GM19025 (cell line): Measurements from ENCODE around the gene RANBP17.

Experiments used
- ATAC-seq: cut with Tn5 transposase; IDR thresholded peaks from one replicate; pipeline ENCODE4 v1.9.1; 2021; ENCODE audit warnings: mild to moderate bottlenecking, low read depth, moderate library complexity; ENCODE audit not compliant: unreplicated experiment

Gene RANBP17

DNA sequence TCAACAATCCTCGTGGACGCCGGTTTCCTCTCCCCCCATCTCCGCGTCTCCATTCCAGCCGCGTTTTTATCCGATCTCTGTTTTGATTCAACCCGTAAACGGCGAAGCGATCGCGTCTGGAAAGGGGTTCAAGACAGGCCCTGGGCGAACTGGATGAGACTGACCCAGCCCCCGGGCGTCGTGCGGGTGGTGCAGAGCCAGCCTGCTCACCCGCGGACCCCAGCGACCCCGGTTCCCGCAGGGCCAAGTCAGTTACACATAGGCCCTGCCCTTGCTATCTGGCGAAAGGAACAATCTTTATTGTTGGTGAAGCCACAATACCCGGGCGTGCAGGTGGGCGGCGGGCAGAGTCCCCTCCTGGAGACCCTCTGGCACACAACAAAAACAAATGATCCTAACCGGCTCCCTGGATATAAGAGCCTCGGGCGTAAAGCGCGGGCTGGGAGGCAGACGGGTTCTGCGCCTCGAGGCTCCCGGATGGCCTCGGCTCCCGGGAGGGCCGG is 449.1 kb downstream of the RANBP17 start:
- ATAC-seq = no peak

DNA sequence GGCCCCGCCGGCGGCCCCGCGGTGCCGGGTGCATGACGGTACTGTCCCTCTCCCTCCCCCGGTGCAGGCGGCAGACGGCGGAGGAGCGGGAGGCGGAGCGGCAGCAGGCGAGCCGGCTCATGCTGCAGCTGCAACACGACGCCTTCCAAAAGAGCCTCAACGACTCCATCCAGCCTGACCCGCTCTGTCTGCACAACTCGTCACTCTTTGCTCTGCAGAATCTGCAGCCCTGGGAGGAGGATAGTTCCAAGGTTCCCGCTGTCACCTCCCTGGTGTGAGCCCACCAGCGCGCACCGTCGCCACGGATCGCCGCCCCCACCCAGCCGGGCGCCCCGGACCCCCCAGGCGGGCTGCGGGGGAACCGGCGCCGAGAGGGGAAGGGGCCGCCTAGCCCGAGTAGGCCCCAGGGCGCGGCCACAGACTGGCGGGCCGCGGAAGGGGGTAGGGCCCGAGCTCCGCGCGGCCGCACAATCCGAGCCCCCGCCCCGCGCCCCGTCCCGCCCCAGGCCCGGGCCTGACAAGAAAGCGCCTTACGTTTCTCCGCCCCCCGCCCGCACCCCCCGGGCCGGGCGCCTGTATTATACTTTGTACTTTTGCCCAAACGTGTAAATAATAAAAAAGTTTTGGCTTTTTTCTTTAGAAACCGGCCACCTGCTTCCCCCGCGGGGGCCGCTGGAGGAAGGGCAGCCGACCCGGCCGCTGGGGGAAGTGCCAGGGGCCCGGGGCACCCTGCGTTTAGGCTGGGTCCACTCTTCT is 449.7 kb downstream of the RANBP17 start:
- no peak for ATAC-seq

DNA sequence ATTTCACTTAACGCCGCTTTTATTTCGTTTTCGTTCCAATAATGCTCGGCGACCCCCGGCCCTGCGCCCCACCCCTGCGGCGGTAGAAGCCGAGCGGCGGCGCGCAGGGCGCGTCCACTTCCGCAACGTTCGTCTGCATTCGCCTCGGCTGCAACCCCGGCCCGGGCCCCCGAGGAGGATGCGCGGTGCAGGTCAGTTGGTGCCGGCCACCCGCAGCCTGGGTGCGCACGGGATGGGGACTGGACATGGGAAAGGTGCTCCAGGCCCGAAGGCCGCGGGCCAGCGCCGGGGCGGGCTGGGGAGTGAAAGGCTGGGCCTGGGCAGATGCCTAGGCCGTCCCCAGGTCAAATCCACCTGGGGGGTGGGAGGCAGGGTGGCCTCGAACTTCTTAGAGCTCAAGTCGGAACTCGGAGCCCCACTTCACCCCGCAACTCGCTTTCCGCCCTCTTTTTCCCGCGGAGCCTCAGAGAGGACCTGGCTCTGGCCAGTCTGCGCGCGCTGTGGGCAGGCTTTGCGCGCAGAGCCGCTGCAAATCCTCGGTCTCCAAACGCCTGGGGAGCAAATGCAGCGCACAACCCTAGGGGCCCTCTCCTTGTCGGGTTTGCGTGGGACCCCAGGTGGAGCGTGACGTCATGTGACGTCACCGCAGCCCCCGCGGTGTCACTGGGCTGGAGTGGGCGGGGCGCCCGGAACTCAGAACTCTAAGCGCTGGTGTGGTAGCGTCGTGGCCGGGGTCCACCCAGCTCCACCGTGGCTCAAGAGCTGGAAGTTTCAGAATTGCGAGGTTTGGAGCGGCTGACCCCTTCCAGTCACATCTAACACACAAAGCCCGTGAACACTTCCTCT is 450.5 kb downstream of the RANBP17 start:
- ATAC-seq = no peak

DNA sequence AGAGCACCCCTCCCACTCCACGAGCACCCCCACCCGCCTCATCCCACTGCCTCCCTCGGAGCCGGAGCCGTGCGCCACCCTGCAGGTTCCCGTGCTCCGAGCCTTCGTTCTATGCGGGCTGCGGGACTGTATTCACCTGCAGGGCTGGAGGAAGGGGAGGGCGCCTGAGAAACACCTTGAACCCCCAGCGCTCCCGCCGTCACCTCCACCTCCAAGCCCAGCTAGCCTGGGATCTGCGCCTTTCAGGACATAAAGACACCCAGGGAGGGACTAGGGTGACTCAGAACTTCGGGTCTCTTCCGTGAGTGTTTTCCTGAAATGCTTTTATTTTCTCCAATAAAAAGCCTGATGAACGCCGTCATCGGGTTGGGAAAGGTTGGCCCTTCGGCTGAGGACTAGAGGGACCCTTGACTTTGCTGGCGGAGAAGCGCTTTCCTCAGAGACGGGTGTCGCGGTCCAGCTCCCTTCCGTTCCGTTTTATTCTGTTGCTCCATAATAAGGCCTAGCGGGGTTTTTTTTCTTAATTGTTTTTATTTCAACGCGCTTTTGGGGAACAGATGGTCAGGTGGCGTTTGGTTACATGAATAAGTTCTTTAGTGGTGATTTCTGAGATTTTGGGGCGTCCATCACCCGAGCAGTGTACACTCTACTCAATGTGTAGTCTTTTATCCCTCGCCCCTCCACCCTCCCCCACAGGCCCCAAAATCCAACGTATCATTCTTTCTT is 451.8 kb downstream of the RANBP17 start:
- no peak for ATAC-seq

DNA sequence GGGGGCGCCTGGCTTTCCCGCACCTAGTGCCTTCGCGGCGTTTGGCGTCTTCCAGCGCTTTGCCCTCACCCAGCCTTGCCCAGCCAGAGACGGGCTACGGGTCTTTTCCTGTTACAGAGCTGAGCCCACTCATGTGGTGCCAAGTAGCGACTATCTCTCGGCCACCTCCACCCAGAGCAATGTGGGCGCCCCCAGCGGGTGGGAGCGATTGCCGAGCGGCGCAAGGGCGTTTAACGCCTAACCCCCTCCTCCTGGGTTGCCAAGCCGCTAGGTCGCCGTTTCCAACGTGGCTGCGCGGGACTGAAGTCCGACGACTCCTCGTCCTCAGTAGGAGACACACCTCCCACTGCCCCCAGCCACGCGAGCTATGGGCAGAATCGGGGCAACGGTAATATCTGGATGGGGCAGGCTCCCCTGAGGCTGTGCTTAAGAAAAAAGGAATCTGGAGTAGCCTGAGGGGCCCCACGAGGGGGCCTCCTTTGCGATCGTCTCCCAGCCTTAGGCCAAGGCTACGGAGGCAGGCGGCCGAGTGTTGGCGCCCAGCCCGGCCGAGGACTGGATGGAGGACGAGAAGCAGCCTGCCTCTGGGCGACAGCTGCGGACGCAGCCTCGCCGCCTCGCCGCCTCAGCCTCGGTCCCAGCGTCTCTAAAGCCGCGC is 453.0 kb downstream of the RANBP17 start:
- ATAC-seq = no peak

DNA sequence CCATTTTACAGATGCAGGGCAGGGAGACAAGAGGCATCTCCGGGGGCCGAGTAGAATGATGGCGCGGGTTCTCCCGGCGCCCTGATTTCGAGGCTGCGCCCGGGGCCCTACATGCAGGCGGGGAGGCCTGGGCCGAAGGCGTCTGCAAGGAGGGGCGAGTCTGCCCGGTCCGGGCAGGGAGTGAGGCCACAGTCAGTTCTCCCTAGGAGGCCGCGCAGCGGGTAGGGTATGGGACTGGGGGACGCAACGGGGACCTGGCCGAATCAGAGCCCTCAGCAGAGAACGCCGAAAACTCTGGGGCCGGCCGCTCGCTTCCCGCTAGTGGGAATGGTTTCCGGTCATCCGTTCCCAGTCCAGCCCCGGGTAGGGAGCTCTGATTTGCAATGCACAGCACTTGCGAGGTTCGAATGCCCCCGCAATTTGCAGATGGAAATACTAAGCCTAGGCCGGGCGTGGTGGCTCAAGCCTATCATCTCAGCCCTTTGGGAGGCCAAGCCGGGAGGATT is 453.6 kb downstream of the RANBP17 start:
- no peak for ATAC-seq

DNA sequence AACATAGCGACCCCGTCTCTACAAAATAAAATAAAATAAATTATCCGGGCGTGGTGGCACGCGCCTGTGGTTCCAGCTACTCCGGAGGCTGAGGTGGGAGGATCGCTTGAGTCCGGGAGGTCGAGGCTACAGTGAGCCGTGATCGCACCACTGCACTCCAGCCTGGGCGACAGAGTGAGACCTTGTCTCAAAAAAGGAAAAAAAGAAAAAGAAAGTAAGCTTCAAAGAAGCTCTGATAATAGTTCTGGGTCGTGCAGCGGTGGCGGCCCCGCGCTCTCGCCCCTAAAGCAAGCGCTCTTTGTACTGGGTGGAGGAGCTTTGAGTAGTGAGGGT is 454.1 kb downstream of the RANBP17 start:
- no peak for ATAC-seq

DNA sequence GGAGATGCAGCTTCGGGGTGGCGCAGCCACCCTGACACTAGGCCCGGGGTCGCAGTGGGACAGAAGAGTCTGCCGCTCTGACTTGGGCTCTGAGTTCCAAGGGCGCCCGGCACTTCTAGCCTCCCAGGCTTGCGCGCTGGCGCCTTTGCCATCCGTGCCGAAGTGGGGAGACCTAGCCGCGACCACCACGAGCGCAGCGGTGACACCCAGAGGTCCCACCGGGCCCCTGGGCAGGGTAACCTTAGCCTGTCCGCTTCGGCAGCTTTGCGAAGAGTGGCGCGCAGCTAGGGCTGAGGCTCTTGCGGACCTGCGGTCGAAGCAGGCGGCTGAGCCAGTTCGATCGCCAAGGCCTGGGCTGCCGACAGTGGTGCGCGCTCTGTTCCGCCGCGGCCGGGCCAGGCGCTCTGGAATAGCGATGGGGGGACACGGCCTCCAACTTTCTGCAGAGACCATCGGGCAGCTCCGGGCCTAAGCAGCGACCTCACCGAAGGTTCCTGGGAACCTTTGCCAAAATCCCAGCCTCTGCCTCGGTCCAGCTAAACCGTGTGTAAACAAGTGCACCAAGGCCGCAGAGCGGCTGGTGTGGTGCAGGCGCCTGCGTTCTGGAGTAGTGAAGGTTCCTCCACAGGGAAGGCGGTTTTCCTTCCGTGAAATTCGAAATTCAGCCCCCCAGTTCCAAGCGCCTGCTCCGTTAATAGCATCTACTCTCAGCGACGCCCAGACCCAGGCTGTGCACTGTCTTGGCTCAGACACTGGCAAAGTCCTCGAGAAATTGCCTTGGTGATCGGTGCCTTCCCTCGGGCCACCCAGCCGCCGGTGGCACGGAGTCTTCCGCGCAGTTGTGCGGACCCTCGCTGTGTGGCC is 454.7 kb downstream of the RANBP17 start:
- ATAC-seq = no peak

DNA sequence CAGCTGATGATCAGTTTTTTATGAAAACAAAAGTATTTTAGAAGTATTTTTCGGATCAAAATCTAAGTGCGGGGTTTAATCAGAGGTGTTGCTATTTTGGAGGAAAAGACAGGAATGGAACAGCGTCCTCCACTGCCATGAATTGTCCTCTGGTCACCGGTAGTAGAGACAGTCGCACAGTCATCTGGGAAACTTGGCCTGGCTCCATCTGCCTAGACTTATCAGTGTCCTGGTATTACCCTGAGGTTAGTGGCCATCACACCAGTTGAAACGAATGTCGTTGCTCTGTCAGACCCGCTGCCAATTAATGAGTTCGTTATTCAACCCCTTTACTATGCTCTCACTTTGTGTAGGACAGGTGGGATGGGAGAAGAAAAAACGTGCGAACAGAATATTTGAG is 455.4 kb downstream of the RANBP17 start:
- ATAC-seq = no peak

DNA sequence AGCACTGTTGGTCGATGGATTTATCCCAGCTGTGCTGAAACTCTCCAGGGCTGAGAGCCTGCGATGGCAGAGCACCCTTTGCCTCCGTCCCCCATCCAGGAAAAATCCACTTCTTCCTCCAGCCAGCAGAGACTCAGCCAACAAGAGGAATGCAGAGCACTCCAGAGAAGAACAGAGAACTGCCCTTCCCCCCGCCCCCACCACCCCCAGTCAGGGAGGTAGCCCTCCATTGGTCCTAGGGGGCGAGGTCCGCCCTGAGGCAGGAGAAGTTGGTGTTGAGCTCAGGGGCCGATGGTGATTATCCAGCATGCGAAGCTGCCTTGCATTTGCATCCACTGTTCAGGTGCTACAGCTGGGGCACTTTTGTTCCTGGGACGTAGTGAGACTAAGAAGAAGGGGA is 456.2 kb downstream of the RANBP17 start:
- no peak for ATAC-seq

DNA sequence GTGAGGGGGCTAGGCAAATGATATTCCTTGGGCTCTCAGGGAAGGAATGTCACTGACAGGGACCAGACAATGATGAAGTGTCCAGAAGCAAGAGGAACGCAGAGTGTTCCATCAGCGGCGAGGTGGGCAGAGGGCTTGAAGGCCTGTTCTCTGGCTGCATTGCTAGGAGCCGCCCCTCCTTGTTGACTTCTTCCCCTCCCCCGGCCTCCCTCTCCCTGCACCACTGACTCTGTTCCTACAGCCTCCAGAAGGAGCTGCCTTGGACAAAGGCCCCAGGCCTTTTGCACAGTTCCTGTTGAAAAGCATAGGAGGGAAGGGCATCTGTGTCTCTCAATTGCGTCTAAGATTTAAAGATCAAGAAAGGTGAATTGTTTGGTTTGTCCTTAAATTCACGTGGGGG is 459.6 kb downstream of the RANBP17 start:
- no peak for ATAC-seq

DNA sequence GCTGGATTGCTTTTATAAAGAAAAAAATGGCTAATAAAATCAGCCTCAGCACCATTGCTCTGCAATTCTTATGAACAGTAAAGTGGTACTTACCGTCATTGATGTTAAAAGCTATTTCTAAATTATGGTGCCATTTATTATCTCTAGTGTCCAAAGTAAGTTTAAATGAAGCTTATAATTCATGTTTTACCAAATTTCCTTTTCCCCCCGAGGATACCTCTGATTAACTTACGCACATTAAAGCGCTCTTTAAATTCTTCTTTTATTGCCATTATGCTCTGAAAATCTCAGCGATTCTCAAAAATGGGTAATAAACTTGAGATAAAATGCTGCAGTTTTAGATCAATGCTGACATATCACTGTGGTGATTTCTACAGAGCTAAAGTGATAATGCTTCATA is 460.7 kb downstream of the RANBP17 start:
- no peak for ATAC-seq

DNA sequence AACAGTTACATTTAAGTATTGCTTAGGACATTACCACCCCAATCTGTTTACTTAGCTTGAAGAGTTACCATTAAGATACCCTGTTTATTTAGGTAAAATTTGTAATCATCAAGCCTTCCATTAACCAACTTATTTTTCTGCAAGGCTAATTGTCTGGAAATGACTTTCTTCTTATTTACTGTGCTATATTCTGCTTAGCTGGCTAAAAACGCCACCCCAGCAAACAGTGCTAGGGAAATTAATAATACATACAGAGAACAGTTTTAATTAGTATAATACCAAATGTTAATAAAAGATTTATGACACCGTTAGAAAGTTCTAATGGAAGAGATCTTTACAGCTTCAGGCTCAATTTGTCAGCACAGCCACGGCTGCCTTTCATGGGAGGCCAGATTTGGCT is 461.2 kb downstream of the RANBP17 start:
- ATAC-seq = no peak

DNA sequence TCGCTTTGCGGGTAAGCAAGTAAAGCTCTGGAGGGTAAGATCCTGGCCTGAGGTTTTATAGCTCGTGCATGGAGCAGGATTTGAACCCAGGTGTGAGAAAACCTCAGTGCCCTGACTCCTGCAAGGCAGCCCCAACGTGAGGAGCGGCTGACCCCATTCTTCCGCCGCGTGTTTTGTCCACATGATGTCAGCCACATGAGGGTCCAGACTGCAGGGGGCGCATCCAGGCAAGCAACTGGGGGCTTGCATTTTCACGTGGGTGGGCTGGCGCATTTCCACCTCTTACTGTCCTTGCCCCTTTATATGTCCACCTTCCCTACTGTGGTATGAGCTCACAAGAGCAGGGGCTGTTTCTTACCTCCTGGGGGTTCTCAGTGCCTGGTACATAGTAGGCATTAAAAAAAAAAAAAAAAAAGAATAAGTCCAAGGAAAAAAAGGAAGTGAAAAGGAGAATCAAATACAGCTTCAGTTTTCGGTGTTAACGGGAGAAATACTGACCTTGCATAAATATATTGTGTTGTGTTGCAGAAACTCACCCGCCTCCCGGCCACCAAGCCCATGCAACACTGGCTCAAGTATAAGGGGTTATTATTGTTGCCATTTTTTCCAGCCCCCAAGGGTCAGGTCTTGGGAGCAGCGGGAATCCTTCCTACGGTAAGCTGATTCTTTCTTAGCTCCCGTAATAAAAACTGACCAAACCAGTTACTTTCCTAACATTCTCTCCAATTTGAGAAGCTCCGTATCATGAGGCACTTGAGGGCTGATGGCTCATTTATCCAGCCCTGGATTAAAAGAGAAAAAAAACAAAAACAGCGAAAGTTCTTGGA is 462.2 kb downstream of the RANBP17 start:
- no peak for ATAC-seq

DNA sequence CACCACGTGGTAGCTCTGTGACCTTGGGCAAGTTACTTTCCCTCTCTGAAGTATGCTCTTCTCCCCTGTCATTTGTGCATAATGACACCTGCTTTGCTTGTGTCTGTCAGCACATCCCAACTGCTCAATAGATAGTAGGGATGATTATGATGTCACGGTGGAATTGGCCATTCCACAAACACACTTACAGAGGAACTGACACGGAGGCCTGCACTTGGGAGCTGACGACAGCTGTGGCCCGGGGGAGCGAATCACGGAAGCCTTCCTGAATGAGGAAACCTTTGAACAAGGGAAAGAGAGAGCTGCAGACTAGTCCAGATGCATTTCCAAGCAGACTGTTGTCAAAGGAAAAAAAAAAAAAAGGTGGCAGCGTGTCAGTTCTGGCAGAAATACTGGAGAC is 468.2 kb downstream of the RANBP17 start:
- ATAC-seq = no peak

DNA sequence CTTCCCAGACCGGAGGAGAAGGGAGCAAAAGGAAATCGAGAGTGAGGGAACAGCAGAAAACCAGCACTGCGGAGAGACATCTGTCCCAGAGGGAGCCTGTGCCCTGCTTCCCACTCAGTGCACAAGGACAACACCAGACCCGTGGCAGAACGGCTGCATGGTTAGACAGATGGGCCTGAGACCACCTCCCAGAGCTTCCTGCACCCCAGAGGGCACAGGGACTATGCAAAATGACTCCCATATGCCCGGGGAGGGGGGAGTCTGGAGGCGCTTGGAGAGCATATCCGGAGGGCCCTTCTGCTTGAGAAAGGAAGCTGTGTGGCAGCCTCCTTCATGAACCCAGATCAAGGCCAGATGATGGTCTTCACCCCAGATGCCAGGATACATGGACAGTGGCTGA is 473.8 kb downstream of the RANBP17 start:
- ATAC-seq = no peak

DNA sequence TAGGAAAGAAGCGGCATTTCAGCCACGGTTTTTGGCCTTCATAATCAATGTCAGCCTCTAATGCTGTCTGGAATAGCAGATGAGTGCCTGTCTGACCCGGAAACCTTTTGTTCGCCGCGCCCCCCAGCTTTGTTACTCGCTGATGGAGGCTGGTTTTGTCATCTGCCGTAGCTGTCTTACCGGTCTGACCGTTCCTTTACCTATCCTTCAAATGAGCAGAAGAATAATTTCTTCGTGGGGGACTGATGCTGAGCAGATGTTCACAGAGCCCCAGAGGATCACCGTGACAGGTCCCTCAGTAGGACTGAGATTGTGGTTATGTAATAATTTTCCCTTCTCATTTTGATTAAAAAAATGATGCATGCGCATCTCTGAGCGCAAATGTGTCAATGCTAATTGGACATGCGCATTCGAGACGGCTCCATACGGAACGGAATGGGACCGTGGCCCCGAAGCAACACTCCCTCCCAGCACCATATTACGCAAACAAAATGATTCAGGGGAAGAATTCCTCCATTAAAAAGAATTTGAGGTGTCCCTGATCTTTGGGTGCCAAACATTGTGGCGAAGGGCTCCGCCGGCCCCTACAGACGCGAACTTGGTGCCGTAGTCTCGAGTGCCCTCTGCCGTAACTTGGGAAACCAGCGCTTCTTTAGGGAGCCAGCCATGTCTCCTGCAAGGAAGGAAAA is 474.8 kb downstream of the RANBP17 start:
- ATAC-seq = no peak

DNA sequence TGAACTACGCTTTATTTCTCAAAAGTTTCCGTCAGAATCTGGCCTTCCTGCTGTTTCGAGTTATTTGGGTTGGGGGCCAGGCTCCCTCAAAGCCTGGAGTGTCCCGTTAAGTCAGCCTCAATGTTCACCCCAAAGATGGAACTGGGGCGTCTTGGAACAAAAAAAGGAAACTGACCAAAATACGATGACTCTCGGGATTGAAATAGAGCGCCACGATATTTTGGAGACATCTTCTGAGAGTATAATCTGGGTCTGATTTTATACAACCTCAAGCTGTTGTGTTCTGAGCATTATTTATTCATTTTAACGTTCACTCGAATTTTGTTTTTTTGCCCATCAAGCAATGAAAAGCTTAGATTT is 475.4 kb downstream of the RANBP17 start:
- ATAC-seq = no peak
